ENCODE data around the gene OSBPL7. TPM values are rescaled to one million over a fixed set of nuclear protein-coding genes. Genes with fewer than 3 reads are reported as not detected.
A peak's percentile ranks its signal among the peaks of the same experiment; 100 is the strongest.
"Not testable (repeated sequence)": the region's sequence is repeated elsewhere in the genome, so short reads cannot be mapped to it uniquely, and the experiment has no call there.

The OSBPL7 gene
- polyA plus RNA-seq, 10 donors, result 7.2 to 16.5 (median 10.0) TPM

DNA sequence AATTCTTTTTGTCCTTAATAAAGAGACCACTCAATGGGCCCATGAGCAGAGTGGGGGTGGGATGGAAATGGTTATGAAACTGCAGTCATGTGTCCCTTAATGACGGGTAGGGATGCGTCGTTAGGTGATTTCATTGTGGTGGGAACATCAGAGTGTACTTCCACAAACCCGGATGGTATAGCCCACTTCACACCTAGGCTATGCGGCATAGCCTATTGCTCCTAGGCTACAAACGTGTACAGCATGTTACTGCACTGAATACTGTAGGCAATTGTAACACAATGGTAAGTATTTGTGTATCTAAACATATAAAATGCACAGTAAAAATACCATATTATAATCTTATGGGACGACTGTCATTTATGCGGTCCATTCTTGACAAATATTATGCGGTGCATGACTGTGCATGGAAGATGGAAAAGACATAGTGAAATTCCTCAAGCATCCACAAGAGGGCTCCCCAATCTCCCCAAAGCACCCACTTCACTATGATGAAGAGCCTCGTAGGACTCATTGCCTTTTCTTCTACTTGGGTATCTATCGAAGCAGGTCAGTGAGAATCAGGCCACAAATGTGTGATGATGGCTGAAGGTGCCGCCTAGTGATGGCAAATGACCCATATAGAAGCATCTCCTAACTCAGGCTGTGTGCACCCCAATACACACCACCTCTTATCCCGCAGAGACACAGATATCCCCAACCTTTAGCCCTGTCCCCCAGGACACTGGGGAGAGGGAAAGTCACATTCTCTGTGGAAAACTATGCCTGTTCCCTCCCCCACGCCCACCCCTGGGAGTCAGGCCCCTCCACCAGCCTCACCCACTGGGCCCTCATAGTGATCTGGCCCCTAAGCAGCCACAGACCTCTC is 45.0 kb downstream of the OSBPL7 start:
- peak in 1 of 3 donors; percentile 15 for DNase-seq

GRCh38 chr17:47774987-47775580 is 46.5 kb downstream of the OSBPL7 start:
- no peak for DNase-seq

DNA sequence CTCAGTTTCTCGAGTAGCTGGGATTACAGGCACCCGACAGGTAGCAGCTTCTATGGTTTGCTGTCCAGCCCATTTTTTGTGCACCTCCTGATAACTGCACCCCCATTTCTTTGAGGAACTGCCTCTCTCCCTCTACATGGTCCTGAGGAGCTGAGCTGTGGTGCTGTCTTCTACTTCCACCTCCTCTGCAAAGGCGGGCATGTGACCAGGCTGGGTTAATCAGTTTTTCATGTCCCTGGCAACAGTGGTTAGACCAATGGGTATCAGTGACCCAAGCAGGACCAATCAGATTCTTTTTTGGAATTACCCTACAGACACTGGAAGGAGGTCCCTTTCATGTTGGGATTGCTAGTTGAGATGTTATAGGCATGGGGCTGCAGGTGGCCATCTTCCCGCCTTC is 47.3 kb downstream of the OSBPL7 start:
- no peak for DNase-seq

DNA sequence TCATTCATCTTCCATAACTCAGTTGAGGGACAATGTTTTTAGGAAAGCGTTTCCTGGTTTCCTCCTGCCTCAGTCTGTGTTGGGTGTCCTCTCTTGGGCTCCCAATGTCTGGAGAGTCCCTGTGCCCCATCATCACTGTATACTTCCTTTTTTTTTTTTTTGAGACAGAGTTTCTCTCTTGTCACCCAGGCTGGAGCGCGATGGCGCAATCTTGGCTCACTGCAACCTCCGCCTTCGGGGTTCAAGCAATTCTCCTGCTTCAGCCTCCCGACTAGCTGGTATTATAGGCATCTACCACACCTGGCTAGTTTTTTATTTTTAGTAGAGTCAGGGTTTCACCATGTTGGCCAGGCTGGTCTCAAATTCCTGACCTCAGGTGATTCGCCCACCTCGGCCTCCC is 47.9 kb downstream of the OSBPL7 start:
- not testable (repeated sequence) for DNase-seq

DNA sequence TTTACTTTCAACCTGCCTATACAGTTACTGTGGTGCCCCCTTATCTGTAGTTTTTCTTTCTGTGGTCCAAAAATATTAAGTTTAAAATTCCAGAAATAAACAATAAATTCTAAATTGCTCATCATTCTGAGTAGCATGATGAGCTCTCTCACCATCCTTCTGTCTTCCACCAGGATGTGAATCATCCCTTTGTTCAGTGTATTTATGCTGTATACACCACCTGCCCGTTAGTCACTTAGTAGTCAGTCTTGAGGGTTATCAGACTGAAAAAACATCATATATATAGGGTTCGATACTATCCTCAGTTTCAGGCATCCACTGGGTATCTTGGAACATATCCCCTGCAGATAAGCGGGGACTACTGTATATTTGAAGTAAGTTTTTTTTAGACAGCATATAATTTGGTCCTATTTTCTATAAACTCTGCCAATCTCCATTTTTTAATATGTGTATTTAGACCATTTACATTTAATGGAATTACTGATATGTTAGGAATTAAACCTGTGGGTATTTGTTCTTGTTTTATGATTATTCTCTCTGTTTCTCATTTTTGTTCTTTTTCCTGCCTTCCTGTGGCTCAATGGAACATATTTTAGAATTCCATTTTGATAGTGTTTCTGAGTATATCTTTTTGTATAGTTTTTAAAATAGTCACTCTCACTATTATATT is 57.5 kb downstream of the OSBPL7 start:
- no peak for DNase-seq

- no peak for DNase-seq
Measured at GRCh38 chr17:47762728-47763127, 58.9 kb downstream of the OSBPL7 start.

- no peak for DNase-seq
Measured at GRCh38 chr17:47760409-47761140, 61.0 kb downstream of the OSBPL7 start.

DNA sequence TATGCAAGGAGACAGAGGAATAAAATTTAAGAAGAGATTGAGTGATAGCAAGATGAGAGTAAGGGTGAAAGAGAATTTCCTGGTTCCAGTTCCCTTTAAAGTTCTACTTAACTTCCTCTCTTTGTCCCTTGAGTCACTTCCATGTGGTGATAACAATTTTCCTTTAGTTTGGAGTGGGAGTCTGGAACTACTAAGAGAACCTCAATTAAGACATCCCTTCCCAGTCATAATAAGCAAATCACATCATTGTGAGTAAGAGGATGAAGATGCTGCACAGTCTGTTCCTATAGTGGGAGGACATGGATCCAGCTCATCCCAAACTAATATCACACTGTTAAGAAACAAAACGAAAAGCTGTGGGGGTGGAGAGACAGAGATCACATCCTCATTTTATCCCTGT is 64.2 kb downstream of the OSBPL7 start:
- DNase-seq, result no peak

Other genes starting within 250 kb of the OSBPL7 start
- 100 to 1,000 TPM; 135 to 209 (median 166) TPM for gene KPNB1, start 171.9 kb downstream of the OSBPL7 start, polyA plus RNA-seq (ENCODE audit: insufficient read length in 10 of 10)
- gene TBKBP1, start 127.6 kb downstream of the OSBPL7 start, polyA plus RNA-seq (ENCODE audit: insufficient read length in 10 of 10), result 10 to 100 TPM; 21.2 to 35.2 (median 28.9) TPM
- under 1 TPM in 9 of 10 donors, not detected in 1; 0.13 to 0.66 (median 0.20) TPM for gene TBX21, start 88.6 kb downstream of the OSBPL7 start, polyA plus RNA-seq (ENCODE audit: insufficient read length in 10 of 10)
- 10 to 100 TPM; 42.9 to 58.5 (median 52.7) TPM for gene MRPL10, start 9.7 kb upstream of the OSBPL7 start, polyA plus RNA-seq (ENCODE audit: insufficient read length in 10 of 10)
- gene LRRC46, start 9.9 kb upstream of the OSBPL7 start, polyA plus RNA-seq (ENCODE audit: insufficient read length in 10 of 10), result 1 to 10 TPM in 3 of 10 donors, under 1 TPM in 7; 0.49 to 1.4 (median 0.88) TPM
- gene SCRN2, start 19.5 kb upstream of the OSBPL7 start, polyA plus RNA-seq (ENCODE audit: insufficient read length in 10 of 10), result 10 to 100 TPM; 15.2 to 36.0 (median 21.0) TPM
- gene SP6, start 29.4 kb upstream of the OSBPL7 start, polyA plus RNA-seq (ENCODE audit: insufficient read length in 10 of 10), result 1 to 10 TPM in 8 of 10 donors, under 1 TPM in 2; 0.77 to 4.0 (median 1.4) TPM
- 10 to 100 TPM; 12.3 to 18.3 (median 14.7) TPM for gene SP2, start 74.4 kb upstream of the OSBPL7 start, polyA plus RNA-seq (ENCODE audit: insufficient read length in 10 of 10)
- 10 to 100 TPM in 3 of 10 donors, 1 to 10 TPM in 7; 7.6 to 13.7 (median 9.3) TPM for gene PNPO, start 119.8 kb upstream of the OSBPL7 start, polyA plus RNA-seq (ENCODE audit: insufficient read length in 10 of 10)
- under 1 TPM in 5 of 10 donors, not detected in 5; 0.14 to 0.42 (median 0.26) TPM for gene PRR15L, start 136.1 kb upstream of the OSBPL7 start, polyA plus RNA-seq (ENCODE audit: insufficient read length in 10 of 10)
- 100 to 1,000 TPM in 1 of 10 donors, 10 to 100 TPM in 9; 55.6 to 131 (median 75.1) TPM for gene CDK5RAP3, start 149.3 kb upstream of the OSBPL7 start, polyA plus RNA-seq (ENCODE audit: insufficient read length in 10 of 10)
- 10 to 100 TPM; 39.5 to 66.4 (median 45.7) TPM for gene COPZ2, start 216.0 kb upstream of the OSBPL7 start, polyA plus RNA-seq (ENCODE audit: insufficient read length in 10 of 10)
- gene NFE2L1, start 226.6 kb upstream of the OSBPL7 start, polyA plus RNA-seq (ENCODE audit: insufficient read length in 10 of 10), result 100 to 1,000 TPM; 192 to 305 (median 259) TPM